HG02870 (cell line): ENCODE results near the gene MTHFSD.

Experiments
- ATAC-seq: cut with Tn5 transposase; IDR thresholded peaks from one replicate; pipeline ENCODE4 v1.9.1; 2021; ENCODE audit warnings: mild to moderate bottlenecking, moderate library complexity; ENCODE audit not compliant: unreplicated experiment

Gene MTHFSD

GRCh38 chr16:86515777-86516622 is 39.0 kb downstream of the MTHFSD start:
- ATAC-seq: no peak

GRCh38 chr16:86515413-86515776 is 39.6 kb downstream of the MTHFSD start:
- ATAC-seq: no peak

GRCh38 chr16:86514481-86515376 is 40.3 kb downstream of the MTHFSD start:
- ATAC-seq: no peak

GRCh38 chr16:86513471-86514277 is 41.4 kb downstream of the MTHFSD start:
- no peak for ATAC-seq

DNA sequence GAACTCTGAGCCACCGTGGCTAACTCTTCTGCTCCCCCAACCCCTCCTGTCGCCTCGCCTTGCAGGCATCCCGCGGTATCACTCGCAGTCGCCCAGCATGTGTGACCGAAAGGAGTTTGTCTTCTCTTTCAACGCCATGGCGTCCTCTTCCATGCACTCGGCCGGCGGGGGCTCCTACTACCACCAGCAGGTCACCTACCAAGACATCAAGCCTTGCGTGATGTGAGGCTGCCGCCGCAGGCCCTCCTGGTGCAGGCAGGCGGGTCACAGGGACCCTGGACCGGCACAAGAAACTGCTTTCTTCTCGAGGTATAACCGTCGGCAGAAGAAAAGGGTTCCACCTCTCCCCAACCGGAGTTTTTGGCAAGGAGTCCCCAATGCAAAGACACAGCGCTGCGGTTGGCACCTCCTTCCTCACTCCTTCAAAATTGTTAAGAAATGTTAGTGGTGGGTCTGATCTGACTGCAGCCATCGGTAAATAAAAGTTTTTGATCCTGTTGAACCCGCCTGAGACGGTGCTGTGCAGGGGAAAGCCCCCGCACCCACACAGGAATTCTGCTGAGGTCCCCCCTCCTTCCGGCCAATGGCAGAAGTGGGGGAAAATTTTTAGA is 42.1 kb downstream of the MTHFSD start:
- no peak for ATAC-seq

DNA sequence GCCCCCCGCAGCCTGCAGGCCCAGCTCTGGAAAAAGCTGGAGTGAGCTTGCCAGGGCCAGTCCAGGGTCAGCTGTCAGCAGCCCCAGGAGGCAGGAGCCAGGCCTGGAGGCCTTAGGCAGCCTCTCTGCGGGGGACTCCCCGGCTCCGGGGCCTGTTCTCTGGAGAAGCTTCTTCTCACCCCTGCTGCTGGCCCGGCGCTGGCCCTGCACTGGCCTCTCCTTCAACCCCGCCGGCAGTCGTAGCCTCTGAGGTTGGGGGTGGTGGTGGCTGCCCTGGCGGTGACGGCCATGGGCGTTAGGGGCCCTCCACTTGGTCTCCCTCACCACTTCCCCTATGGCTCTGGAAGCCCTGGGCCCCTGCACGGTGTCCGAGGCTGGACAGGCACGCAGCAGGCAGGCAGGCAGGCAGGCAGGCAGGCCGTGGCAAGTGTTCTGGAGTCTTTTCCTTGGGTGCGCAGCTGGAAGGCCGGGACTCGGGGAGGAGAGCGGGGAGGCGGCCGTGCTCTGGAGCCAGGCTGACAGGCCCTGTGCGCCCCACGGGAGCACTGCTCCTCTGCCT is 42.7 kb downstream of the MTHFSD start:
- ATAC-seq: no peak

DNA sequence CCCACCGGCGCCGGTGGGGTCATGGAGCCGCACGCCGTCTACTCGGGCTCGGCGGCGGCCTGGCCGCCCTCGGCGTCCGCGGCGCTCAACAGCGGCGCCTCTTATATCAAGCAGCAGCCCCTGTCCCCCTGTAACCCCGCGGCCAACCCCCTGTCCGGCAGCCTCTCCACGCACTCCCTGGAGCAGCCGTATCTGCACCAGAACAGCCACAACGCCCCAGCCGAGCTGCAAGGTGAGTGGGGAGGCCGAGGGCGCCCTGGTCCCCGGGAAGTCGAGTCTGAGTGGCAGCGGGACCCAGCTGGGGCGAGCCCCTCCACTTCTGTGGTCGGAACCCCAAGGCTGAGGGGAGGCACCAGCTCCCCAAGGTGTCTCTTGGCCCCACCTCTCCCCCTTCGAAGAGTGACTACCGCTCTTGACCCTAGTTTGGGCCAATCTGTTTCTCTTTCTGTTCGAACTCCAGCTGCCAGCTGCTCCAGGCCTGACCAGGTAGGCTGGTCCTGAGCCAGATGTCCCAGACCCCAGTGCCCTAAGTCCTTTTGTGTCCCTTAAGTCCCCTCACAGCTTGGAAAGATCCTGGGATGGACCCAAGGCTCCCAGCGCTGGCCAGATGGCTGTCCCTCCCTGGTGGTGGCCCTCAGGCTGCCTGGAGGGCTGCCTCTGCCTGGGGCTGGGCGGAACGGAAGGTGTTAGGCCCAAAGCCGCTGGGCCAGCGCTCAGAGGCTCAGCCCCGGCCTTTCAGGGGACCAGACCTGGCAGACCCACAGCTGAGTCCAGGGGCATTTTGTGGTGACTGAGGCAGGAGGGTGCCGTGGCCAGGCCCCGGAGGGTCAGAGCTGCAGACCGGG is 43.5 kb downstream of the MTHFSD start:
- no peak for ATAC-seq

GRCh38 chr16:86510465-86511261 is 44.4 kb downstream of the MTHFSD start, which contains the start of gene FOXF1:
FOXF1 (plus strand) TSS chr16:86510527; CDS start chr16:86510570, 43 bp downstream.
- no peak for ATAC-seq

GRCh38 chr16:86509759-86510464 is 45.1 kb downstream of the MTHFSD start:
- ATAC-seq: no peak

DNA sequence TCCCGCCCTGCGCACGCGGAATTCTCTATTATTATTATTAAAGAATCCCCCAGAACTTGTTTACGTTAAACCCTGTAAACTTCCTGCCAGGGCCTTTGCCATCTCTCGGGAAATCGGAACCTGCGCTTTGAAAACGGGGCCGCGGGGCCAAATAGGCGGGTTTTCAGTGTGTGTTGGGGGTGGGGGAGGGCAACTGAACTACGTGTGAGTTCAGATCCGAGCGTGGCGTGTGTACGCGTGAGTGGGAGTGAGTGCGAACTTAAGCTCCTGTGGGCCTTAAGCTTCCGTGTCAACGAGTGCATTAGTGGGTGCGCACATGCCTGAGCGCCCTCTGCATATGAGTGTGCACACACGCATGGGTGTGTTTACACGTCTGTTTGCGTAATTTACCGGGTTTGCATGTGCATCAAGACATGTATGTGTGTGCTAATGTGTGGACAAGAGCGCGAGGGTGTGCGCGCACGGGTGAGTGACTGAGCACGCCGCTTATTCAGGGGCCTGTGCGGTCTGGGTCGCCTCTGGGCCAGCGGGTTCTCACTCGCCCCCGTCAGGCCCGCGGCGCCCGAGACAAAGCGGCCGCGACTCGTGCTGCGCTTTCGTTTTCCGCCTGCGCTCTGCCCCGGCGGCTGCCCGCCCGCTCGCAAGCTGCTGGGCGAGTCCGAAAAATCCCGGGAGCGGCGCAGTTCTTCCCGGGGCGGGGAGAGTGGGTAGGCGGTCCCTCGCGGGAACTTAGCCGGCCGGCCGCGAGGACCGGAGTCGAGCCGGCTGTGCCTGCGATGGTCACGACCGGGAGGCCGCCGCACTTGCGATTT is 45.9 kb downstream of the MTHFSD start:
- ATAC-seq: no peak

DNA sequence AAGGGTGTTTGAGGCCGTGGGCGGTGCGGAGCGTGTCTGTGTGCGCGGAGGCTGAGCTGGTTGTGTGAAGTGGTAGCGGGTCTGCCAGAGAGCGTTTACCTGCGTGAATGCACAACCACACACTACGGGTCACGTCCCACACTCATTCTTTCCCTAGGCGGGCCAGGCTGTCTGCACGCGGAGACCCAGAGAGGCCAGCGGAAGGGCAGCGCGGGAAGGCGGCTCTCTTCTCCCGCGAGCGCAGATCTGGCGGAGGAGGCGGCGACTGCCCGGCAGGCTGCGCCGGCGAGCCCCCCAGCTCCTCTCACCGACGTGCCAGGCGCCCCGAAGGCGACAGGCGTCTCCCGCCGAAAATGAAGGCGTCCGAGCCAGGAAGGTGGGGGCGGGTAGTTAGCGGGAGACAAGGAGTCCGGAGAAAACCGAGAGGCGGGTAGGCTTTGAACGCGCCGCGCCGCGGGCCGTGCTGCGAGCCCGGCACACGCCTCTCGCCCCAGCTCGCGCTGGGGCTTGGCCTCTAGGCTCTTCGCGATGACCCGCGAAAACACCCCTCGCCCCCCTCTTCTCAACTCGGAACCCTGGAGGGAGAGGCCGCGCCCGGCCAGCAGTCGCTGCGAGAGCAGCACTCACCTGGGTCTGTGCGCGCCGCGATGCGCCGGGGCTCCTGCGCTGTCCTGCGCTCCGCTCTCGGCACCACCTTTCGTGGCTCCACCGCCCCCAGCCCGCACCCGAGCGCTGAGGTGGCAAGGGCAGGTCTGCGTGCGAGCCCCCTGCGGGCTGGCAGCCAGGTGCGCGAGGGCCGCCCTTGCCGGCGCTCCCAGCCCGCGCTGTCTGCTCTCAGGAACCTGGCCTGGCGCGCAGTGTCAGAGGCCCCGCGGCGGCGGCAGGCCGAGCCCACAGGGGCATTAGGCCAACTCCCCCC is 46.7 kb downstream of the MTHFSD start:
- no peak for ATAC-seq

- no peak for ATAC-seq
Measured at GRCh38 chr16:86507173-86508027, 47.6 kb downstream of the MTHFSD start.

DNA sequence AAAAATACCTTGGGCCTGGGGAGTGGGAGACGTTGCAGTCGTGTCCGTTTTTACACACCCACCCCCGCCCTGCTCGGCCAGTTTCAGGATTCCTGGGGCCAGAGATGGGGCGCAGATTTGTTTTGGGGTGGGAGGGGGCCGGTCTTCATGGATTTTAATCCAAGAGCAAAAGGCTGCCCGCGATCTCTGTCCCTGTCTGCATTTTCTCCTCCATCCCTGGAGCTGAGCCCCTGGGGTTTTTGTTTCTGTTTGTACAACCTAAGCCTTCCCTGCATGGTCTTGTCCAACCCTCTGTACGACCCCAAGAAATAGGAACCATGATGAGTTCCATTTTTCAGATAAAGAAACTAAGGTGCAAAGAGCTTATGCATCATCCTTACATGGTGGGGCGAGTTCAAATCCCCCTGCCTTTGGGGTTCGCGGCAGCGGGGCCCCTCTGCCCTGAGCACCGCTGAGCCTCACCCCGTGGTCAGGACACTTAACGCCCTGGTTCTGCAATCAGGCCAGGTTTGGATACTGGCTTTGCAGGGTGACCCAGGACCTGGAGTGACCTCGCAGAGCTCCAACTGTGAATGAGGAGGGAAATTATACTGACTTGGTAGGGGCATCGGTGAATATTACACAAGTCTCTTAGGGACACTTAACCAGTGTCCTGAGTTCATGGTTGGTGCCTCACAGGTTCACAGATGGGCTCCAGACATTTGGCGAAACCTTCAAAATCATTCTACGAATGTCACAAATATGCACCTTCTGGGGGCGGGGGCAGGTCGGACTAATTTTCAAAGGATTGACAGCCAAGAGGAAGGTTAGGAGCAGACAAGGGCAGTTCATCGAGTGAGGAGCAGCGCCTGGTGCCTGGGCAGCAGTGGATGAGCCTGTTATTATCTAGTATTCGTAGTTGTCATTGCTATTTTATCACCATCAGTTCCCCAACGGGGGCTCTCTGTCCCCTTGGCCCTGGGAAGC is 48.9 kb downstream of the MTHFSD start:
- no peak for ATAC-seq
